Coronary artery (tissue), 2 donors: ENCODE results near the gene ELF2.
"Not testable (repeated sequence)": the region's sequence is repeated elsewhere in the genome, so short reads cannot be mapped to it uniquely, and the experiment has no call there.

Experiments
- DNase-seq: peaks from one replicate; pipeline ENCODE4 v3.0.0-alpha.2; 2017; ENCODE audit warnings: low spot score
- H3K27ac ChIP-seq, 2 donors: fragments of 200-600 bp; sonication (generic); one replicate each; pipeline ENCODE4 v1.5.1; 2016 to 2019
- H3K4me3 ChIP-seq: fragments of 200-600 bp; sonication (generic); 2 replicates; pipeline ENCODE4 v1.5.1; 2016; ENCODE audit warnings: mild to moderate bottlenecking, moderate library complexity
- CTCF ChIP-seq: fragments of 200-600 bp; sonication (generic); IDR thresholded peaks from one replicate; pipeline ENCODE4 v1.5.1; 2019; ENCODE audit warnings: antibody characterized with exemption

The ELF2 gene

GRCh38 chr4:139177049-139177868 is at the start of gene ELF2:
TSS of gene ELF2 (minus strand) at chr4:139177218. CDS start at chr4:139137701, 39,517 bp downstream.
- Histone ChIP-seq H3K27ac (peak within 1 kb of the TSS; percentile 100), H3K4me3 (peak within 1 kb of the TSS; percentile 97)
- DNase-seq: peak; percentile 96
- no peak for TF ChIP-seq CTCF

- H3K27ac ChIP-seq: no peak overlapping the region
- DNase-seq: no peak
- H3K4me3 ChIP-seq: no peak overlapping the region
- TF ChIP-seq CTCF: no peak
Measured at GRCh38 chr4:139223682-139224317, 46.8 kb upstream of the ELF2 start.

GRCh38 chr4:139222215-139222614 is 45.2 kb upstream of the ELF2 start:
- no peak for DNase-seq
- Histone ChIP-seq H3K4me3 (no peak overlapping the region), H3K27ac (no peak overlapping the region)
- no peak for TF ChIP-seq CTCF

- H3K27ac ChIP-seq: no peak overlapping the region
- DNase-seq: no peak
- no peak overlapping the region for H3K4me3 ChIP-seq
- no peak for TF ChIP-seq CTCF
Measured at GRCh38 chr4:139221687-139222086, 44.7 kb upstream of the ELF2 start.

GRCh38 chr4:139219450-139220055 is 42.5 kb upstream of the ELF2 start:
- no peak for TF ChIP-seq CTCF
- no peak overlapping the region for H3K27ac ChIP-seq
- no peak overlapping the region for H3K4me3 ChIP-seq
- DNase-seq: no peak

GRCh38 chr4:139214039-139214534 is 37.1 kb upstream of the ELF2 start:
- Histone ChIP-seq H3K4me3 (no peak overlapping the region), H3K27ac (no peak overlapping the region)
- TF ChIP-seq CTCF: no peak
- DNase-seq: no peak

GRCh38 chr4:139213633-139214032 is 36.6 kb upstream of the ELF2 start:
- not testable (repeated sequence) for DNase-seq, H3K4me3 ChIP-seq, H3K27ac ChIP-seq
